Lower leg skin (tissue), 4 donors: ENCODE data around the gene NUMB. TPM values are rescaled to one million over a fixed set of nuclear protein-coding genes. Genes with fewer than 3 reads are reported as not detected.

ENCODE experiments used
- DNase-seq, 2 donors: peaks; one replicate each; pipeline ENCODE4 v3.0.0-alpha.2; 2019; ENCODE audit warnings: low spot score in 2 of 2
- H3K4me3 ChIP-seq: fragments of 200-600 bp; sonication (generic); 2 replicates; pipeline ENCODE4 v1.5.1; 2017; ENCODE audit warnings: mild to moderate bottlenecking, low read depth; ENCODE audit not compliant: poor library complexity, severe bottlenecking
- POLR2A ChIP-seq, 2 donors: fragments of 450-650 bp; IDR thresholded peaks; one replicate each; pipeline ENCODE4 v1.6.1; 2016 to 2017; ENCODE audit warnings: antibody characterized with exemption in 2 of 2, mild to moderate bottlenecking in 1 of 2, moderate library complexity in 1 of 2
- WGBS, 2 donors: methylation state at CpG; one replicate each; pipeline ENCODE4 v1.1.5; 2018; 5-methylcytosine and 5-hydroxymethylcytosine counted together
- intact Hi-C: fragments of 100-400 bp; cut with DNase I; formaldehyde crosslinking; loops from one replicate; pipeline ENCODE4 v1.15.0; 2023; ENCODE audit warnings: low total_unique reads
- total RNA-seq, 4 donors: library from RNA; depleted of rRNA; stranded (reverse); fragments of >200 nt; gene quantifications; one replicate each; pipeline ENCODE4 v1.1.0, GENCODE V29; 2016
- TF ChIP-seq, protein P1 (sequence below), 3 donors: fragments of 450-650 bp; IDR thresholded peaks; one replicate each; pipeline ENCODE4 v1.5.1; 2016; ENCODE audit warnings: antibody characterized with exemption in 3 of 3, mild to moderate bottlenecking in 3 of 3, moderate library complexity in 2 of 3

NUMB gene
- total RNA-seq, 4 donors from 2014 or later: 30.3 to 69.0 (median 43.2) TPM

DNA sequence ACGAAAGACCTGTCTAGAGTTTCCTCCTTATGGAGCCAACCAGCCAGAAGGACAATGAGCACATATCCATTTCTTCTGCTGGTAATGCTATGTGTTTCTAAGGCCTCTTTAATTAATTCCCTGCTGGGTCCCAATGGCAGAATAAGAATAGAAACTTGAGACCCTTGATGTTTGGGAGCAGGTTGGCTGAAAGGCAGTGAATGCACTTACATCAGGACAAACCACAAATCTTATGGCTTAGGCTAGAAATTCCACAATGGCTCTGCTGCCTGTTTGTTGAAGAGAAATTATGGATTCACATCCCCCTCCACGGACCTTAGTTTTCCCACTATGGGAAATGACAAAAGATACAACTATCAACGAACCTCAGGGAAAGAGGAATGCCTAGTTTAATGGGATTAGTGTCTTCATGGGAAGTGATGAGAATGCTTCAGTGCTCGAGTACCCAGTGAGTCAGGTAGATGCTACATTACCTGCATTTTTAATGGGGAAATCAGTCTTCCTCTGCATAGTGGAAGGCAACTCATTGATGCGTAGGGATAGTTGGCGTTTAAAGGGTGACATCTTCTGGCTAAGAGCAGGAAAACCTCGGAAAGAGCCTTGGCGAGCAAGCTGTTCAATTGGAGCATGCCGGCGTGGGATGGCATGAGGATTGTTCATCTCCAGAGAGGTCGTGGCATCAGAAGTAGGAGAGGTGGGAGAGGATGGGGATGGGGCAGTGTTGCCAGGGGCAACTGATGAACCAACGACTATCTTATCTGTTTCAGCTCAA lies 174.6 kb downstream of the NUMB start:
- intact Hi-C loops: no loop called here
- TF ChIP-seq POLR2A (IDR thresholded peaks at IDR 0.05): no peak
- TF ChIP-seq, protein P1, sequence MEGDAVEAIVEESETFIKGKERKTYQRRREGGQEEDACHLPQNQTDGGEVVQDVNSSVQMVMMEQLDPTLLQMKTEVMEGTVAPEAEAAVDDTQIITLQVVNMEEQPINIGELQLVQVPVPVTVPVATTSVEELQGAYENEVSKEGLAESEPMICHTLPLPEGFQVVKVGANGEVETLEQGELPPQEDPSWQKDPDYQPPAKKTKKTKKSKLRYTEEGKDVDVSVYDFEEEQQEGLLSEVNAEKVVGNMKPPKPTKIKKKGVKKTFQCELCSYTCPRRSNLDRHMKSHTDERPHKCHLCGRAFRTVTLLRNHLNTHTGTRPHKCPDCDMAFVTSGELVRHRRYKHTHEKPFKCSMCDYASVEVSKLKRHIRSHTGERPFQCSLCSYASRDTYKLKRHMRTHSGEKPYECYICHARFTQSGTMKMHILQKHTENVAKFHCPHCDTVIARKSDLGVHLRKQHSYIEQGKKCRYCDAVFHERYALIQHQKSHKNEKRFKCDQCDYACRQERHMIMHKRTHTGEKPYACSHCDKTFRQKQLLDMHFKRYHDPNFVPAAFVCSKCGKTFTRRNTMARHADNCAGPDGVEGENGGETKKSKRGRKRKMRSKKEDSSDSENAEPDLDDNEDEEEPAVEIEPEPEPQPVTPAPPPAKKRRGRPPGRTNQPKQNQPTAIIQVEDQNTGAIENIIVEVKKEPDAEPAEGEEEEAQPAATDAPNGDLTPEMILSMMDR (IDR thresholded peaks at IDR 0.05): no peak
- DNase-seq: no peak
- 59 to 64% methylated on average over 12 of the region's 12 CpGs for WGBS, 2 donors
- H3K4me3 ChIP-seq: no peak overlapping the region

DNA sequence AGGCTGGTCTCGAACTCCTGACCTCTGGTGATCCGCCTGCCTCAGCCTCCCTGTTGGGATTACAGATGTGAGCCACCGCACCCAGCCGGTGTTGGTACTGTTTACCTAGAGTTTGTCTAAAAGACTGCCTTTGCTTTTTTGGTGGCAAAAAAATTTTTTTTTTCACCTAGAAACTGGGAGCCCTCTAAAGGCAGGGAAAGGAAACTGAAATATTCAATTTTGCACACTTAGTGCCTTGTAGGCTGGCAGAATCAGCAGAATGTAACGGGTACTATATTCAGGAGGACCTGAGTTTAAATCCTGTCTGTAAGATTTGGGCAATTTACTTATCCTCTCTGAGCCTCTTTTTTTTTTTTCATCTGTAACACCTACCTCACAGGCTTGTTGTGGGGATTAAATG lies 177.4 kb downstream of the NUMB start:
- no peak overlapping the region for H3K4me3 ChIP-seq
- intact Hi-C loops: no loop called here
- 97% methylated on average over 5 of the region's 5 CpGs for WGBS, 2 donors
- no peak for TF ChIP-seq POLR2A (IDR thresholded peaks at IDR 0.05)
- TF ChIP-seq, protein P1 (IDR thresholded peaks at IDR 0.05): no peak
- DNase-seq: no peak

DNA sequence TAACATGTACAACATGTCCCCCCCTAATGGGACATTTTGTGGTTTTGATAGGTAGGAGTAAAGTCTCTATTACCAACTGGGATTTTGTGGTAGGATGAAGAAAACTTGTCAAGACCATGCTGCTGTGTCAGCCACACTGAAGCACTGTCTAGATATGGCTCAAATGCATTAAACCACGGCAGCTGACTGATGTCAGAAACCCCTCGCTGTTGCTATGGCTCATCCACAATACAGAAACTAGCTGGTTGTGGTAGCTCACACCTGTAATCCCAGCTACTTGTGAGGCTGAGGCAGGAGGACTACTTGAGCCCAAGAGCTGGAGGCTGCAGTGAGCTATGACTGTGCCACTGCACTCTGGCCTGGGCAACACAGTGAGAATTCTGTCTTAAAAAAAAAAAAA lies 181.0 kb downstream of the NUMB start:
- TF ChIP-seq, protein P1 (IDR thresholded peaks at IDR 0.05): no peak
- no peak for TF ChIP-seq POLR2A (IDR thresholded peaks at IDR 0.05)
- 90% methylated on average over 2 of the region's 2 CpGs for WGBS, 2 donors
- DNase-seq: no peak
- intact Hi-C loops: no loop called here
- no peak overlapping the region for H3K4me3 ChIP-seq

DNA sequence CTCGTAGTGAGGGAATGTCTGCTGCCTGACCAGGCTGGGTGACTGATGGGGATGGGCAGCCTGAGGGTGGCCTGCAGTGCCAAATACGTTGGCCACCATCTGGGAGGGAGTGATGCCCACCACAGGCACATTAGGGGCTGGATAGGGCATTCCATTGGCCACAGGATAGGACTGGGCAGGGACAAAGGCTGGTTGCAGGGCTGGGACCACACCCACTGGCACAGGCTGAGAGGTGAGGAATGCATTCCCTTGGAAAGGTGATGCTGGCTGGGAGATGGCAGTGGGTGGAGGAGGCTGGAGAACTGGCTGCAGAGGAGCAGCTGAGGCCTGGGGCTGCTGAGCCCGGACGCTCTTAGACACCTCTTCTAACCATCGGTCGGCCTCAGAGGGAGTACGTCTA lies 181.5 kb downstream of the NUMB start:
- no peak overlapping the region for H3K4me3 ChIP-seq
- intact Hi-C loops: no loop called here
- DNase-seq: peak in 1 of 2 donors; percentile 79
- WGBS, 2 donors: 58 to 83% methylated on average over 4 to 7 of the region's 7 CpGs
- no peak for TF ChIP-seq POLR2A (IDR thresholded peaks at IDR 0.05)
- TF ChIP-seq, protein P1 (IDR thresholded peaks at IDR 0.05): no peak

DNA sequence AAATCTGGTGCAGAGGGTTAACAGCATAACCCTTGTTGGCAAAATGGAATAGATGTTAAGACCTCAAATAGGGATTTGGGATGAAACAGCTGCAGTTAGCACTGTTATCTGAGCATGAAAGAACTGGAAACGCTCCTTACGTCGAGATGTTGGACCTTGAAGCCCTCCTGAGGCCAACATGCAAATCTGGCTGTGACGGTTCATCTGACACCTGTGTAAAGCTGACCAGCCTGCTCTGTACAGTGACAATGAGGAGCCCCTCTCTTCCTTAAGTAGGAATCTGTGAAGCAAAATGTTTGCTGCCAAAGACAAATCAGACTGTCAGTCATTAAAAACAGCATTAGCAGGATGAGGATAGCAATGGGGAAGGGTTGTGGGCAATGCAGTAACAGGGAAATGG lies 184.5 kb downstream of the NUMB start:
- H3K4me3 ChIP-seq: no peak overlapping the region
- DNase-seq: no peak
- intact Hi-C loops: no loop called here
- TF ChIP-seq POLR2A (IDR thresholded peaks at IDR 0.05): no peak
- TF ChIP-seq, protein P1 (IDR thresholded peaks at IDR 0.05): no peak
- 89 to 92% methylated on average over 4 of the region's 4 CpGs for WGBS, 2 donors

DNA sequence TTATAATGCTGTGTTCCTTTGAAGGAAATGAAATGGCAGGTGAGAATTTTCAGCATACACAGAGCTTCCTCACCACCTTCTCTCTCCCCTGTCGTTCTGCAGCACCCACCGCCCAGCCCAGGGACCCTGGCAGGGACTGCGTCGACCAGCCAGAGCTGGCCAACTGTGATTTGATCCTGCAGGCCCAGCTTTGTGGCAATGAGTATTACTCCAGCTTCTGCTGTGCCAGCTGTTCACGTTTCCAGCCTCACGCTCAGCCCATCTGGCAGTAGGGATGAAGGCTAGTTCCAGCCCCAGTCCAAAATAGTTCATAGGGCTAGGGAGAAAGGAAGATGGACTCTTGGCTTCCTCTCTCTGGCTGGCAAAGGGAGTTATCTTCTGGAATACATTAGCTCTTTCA lies 186.0 kb downstream of the NUMB start:
- TF ChIP-seq, protein P1 (IDR thresholded peaks at IDR 0.05): no peak
- no peak for TF ChIP-seq POLR2A (IDR thresholded peaks at IDR 0.05)
- intact Hi-C loops: no loop called here
- peak in 1 of 2 donors; percentile 64 for DNase-seq
- H3K4me3 ChIP-seq: no peak overlapping the region
- WGBS, 2 donors: 56 to 69% methylated on average over 6 of the region's 6 CpGs
